ENCODE measurements around the gene SMPDL3A.

The SMPDL3A gene

GRCh38 chr6:122833021-122833491, 44.0 kb downstream of the SMPDL3A start:
- H3K36me3 Mint-ChIP-seq: no peaks in the 10 kb centered on the region
- no peak overlapping the region for H3K27ac Mint-ChIP-seq
- H3K4me1 Mint-ChIP-seq: no peaks in the 10 kb centered on the region
- H3K4me3 Mint-ChIP-seq: no peak overlapping the region
- H3K27me3 Mint-ChIP-seq: peaks cover 3% of the 10 kb centered on the region
- ATAC-seq (ENCODE audit: low read depth) (no peak), DNase-seq (ENCODE audit: low spot score in 2 of 2) (no peak)
- no peaks in the 10 kb centered on the region for H3K9me3 Mint-ChIP-seq

- no peaks in the 10 kb centered on the region for H3K36me3 Mint-ChIP-seq
- no peak overlapping the region for H3K27ac Mint-ChIP-seq
- no peak for ATAC-seq (ENCODE audit: low read depth)
- DNase-seq (ENCODE audit: low spot score in 2 of 2): no peak
- no peak overlapping the region for H3K4me3 Mint-ChIP-seq
- H3K27me3 Mint-ChIP-seq: peaks cover 7% of the 10 kb centered on the region
- peaks cover 3% of the 10 kb centered on the region for H3K4me1 Mint-ChIP-seq
- H3K9me3 Mint-ChIP-seq: no peaks in the 10 kb centered on the region
Measured at GRCh38 chr6:122838060-122838780, 49.2 kb downstream of the SMPDL3A start.

GRCh38 chr6:122839472-122839871, 50.4 kb downstream of the SMPDL3A start:
- H3K27me3 Mint-ChIP-seq: peaks cover 7% of the 10 kb centered on the region
- ATAC-seq (ENCODE audit: low read depth) (peak; percentile 38), DNase-seq (ENCODE audit: low spot score in 2 of 2) (peak; percentile 43 to 47)
- no peak overlapping the region for H3K4me3 Mint-ChIP-seq
- peaks cover 3% of the 10 kb centered on the region for H3K4me1 Mint-ChIP-seq
- no peaks in the 10 kb centered on the region for H3K36me3 Mint-ChIP-seq
- H3K9me3 Mint-ChIP-seq: no peaks in the 10 kb centered on the region
- no peak overlapping the region for H3K27ac Mint-ChIP-seq

GRCh38 chr6:122839906-122840305, 50.8 kb downstream of the SMPDL3A start:
- Mint-ChIP-seq H3K27ac (no peak overlapping the region), H3K27me3 (peaks cover 7% of the 10 kb centered on the region), H3K9me3 (no peaks in the 10 kb centered on the region), H3K4me1 (peaks cover 3% of the 10 kb centered on the region), H3K4me3 (no peak overlapping the region), H3K36me3 (no peaks in the 10 kb centered on the region)
- no peak for DNase-seq (ENCODE audit: low spot score in 2 of 2)
- ATAC-seq (ENCODE audit: low read depth): no peak

GRCh38 chr6:122845464-122845863, 56.4 kb downstream of the SMPDL3A start:
- ATAC-seq (ENCODE audit: low read depth) (no peak), DNase-seq (ENCODE audit: low spot score in 2 of 2) (no peak)
- Mint-ChIP-seq H3K36me3 (no peaks in the 10 kb centered on the region), H3K9me3 (no peaks in the 10 kb centered on the region), H3K27ac (no peak overlapping the region), H3K4me1 (no peaks in the 10 kb centered on the region), H3K27me3 (peaks cover 5% of the 10 kb centered on the region), H3K4me3 (no peak overlapping the region)

GRCh38 chr6:122845916-122846612, 57.0 kb downstream of the SMPDL3A start:
- DNase-seq (ENCODE audit: low spot score in 2 of 2): no peak
- no peak for ATAC-seq (ENCODE audit: low read depth)
- no peaks in the 10 kb centered on the region for H3K36me3 Mint-ChIP-seq
- H3K4me1 Mint-ChIP-seq: no peaks in the 10 kb centered on the region
- no peak overlapping the region for H3K27ac Mint-ChIP-seq
- no peak overlapping the region for H3K4me3 Mint-ChIP-seq
- no peaks in the 10 kb centered on the region for H3K9me3 Mint-ChIP-seq
- H3K27me3 Mint-ChIP-seq: peaks cover 2% of the 10 kb centered on the region

GRCh38 chr6:122853259-122853995, 64.4 kb downstream of the SMPDL3A start:
- H3K4me1 Mint-ChIP-seq: peaks cover 8% of the 10 kb centered on the region
- H3K4me3 Mint-ChIP-seq: no peak overlapping the region
- H3K27me3 Mint-ChIP-seq: no peaks in the 10 kb centered on the region
- no peak for DNase-seq (ENCODE audit: low spot score in 2 of 2)
- H3K36me3 Mint-ChIP-seq: no peaks in the 10 kb centered on the region
- H3K9me3 Mint-ChIP-seq: no peaks in the 10 kb centered on the region
- peak; percentile 87 for ATAC-seq (ENCODE audit: low read depth)
- H3K27ac Mint-ChIP-seq: no peak overlapping the region
